NOMO-1 (cell line): ENCODE measurements around the gene MYO1F.

Experiments
- DNase-seq, 2 experiments: peaks; one replicate each; lab custom pipeline; 2025; ENCODE audit not compliant: unreplicated experiment in 2 of 2; lab: John Stamatoyannopoulos, UW

Gene MYO1F

DNA sequence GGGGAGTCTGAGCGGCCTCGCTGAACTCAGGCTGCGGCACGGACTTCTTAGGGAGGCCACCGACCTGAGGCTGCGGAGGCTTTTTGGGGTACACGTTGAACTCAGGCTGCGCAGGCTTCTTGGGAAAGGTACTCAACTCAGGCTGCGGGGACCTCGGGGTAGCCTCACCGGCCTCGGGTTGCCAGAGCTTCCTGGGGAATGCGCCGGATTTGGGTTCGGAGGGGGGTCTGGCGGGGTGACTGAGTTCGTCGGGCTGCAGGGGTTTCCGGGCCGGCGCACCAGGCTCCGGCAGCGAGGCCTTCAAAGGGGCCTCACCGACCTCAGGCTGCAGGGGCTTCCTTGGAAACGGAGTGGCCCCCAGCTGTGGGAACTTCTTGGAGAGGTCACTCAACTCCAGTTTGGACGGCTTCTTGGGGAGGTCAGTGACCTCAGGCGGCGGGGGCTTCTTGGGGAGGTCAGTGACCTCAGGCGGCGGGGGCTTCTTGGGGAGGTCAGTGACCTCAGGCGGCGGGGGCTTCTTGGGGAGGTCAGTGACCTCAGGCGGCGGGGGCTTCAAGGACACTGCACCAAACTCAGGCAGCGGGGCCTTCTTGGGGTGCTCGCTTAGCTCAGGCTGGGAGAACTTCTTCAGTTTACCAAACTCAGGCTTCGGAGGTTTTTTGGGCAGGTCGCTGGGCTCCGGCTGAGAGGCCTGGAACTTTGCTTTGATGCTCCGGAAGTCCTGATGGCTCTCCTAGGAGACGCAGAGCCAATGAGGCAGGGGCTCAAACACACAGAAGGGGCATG lies 78.0 kb downstream of the MYO1F start:
- DNase-seq = no peak

GRCh38 chr19:8498295-8498694 lies 78.9 kb downstream of the MYO1F start:
- DNase-seq = no peak

DNA sequence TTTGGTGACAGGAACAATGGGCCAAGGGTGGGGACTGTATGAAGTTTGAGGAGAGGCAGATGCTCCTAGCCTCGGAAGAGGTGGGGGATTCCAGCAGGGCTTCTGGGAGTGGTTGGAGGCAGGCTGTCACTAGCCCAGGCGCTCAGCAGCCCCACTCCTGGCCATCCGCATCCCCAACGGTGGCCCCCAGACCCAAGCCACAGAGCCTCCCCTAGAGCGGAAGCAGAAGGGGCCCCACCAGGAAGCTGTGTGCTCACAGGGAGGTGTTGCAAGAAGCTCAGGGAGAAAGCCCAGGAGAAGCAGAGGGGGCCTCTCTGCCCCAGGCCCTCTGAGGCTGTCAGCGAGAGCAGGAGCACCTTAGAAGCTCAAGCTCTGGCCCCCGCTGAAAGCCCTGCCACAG lies 83.1 kb downstream of the MYO1F start:
- peak; percentile 91 to 93 for DNase-seq

- no peak for DNase-seq
These were observed 85.7 kb downstream of the MYO1F start for GRCh38 chr19:8491574-8491973.

GRCh38 chr19:8490873-8491272 lies 86.4 kb downstream of the MYO1F start:
- DNase-seq = no peak

- no peak for DNase-seq
These were observed 86.9 kb downstream of the MYO1F start for GRCh38 chr19:8490395-8490760.

DNA sequence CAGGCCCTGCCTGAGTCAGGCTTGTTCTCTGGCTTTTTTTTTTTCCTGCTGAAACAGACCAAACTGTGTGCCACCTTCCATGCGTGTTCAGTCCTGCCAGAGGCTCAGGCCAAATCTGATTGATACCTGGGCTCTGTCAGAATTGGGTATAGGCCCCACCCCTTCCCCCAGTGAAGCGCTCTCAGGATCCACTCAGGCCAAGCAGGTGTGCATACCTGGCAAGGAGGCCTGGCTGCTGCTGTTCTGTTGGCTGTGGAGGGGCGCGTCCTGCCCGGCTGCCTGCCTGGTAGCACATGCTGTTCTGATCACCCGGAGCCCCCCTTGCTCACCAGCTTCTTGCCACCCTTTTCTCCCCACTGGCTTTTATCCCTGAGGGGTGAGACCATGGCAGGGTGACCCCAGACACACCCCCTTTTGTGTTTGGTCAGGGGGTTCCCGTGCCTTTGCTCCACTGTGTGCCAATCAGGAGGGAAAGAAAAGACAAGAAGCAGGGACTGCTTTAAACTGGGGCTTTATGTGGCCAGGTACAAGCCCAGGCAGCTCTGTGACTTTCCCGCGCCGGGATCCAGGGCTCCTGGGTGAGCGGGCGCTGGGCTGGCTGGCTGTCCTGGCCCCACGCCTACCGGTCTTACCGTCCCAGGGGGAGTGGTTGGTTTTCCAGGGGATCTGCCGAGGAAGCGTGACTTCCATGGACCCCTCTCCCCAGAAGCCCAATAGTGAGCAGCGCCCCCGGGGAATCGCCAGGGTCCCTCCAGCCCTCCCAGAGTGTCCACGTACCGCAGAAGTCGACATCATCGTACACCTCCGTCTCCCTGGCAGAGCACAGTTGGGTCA lies 87.5 kb downstream of the MYO1F start:
- no peak for DNase-seq

GRCh38 chr19:8488365-8488764 lies 88.9 kb downstream of the MYO1F start:
- no peak for DNase-seq

DNA sequence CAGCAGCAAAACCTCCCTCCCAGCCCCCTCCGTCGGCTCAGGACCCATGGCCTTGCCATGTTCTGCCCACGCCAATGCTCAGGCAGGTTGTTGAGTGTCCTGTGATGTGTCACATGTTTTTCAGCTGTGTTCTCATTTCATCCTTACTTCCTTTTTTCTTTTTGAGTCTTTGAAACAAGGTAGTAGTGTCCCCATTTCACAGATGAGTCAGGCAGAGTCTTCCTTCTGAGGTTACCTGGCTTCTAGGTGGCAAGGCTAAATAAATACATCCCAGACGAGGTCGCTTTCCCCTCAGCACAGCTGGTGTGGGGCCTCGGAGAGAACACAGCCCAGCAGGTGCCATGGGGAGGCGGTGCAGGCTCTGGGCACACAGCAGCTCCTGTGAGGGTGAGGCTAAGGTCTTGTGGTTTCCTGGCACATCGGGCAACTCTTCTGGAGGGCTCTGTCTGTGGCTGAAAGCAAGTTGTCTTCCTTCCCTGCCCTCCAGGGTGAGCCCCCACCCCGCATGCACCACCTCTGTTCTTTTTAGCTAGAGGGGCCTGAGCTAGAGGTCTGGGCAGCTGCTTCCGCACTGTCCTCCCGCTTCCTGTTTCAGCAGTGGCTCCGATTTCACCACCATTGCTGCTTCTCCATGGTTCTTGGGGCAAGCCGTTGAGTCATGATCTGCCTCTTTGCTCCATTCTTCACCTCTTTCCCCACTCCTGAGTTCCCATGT lies 89.9 kb downstream of the MYO1F start:
- peak; percentile 96 to 98 for DNase-seq

- DNase-seq = no peak
These were observed 90.5 kb downstream of the MYO1F start for GRCh38 chr19:8486661-8487136.

DNA sequence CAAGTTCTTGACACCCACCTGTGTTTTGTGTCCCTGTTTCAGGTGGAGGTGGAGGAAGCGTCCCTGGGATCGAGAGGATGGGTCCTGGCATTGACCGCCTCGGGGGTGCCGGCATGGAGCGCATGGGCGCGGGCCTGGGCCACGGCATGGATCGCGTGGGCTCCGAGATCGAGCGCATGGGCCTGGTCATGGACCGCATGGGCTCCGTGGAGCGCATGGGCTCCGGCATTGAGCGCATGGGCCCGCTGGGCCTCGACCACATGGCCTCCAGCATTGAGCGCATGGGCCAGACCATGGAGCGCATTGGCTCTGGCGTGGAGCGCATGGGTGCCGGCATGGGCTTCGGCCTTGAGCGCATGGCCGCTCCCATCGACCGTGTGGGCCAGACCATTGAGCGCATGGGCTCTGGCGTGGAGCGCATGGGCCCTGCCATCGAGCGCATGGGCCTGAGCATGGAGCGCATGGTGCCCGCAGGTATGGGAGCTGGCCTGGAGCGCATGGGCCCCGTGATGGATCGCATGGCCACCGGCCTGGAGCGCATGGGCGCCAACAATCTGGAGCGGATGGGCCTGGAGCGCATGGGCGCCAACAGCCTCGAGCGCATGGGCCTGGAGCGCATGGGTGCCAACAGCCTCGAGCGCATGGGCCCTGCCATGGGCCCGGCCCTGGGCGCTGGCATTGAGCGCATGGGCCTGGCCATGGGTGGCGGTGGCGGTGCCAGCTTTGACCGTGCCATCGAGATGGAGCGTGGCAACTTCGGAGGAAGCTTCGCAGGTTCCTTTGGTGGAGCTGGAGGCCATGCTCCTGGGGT lies 91.5 kb downstream of the MYO1F start:
- DNase-seq = no peak

DNA sequence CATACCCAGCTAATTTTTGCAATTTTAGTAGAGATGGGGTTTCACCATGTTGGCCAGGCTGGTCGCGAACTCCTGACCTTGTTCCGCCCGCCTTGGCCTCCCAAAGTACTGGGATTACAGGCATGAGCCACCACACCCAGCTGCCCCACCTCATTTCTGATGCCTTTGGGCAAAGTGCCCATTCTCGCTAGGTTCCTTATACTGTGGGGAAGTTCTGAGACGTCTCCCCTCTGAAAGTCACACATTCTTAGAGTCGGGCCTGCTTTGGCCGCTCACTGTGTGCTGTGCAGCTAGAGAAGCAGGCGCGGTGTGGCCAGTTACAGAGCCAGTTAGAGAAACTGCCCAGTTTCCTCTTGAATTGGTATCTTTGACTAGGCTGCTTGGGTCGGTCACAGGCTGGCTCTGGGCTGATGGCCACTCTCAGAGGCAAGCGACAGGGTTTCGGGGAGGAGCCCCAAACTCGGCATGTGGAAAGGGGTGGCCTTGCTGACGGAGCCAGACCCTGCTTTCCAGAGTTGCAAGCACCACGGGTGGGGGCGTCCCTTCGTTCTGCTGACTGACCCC lies 92.8 kb downstream of the MYO1F start:
- DNase-seq = no peak

DNA sequence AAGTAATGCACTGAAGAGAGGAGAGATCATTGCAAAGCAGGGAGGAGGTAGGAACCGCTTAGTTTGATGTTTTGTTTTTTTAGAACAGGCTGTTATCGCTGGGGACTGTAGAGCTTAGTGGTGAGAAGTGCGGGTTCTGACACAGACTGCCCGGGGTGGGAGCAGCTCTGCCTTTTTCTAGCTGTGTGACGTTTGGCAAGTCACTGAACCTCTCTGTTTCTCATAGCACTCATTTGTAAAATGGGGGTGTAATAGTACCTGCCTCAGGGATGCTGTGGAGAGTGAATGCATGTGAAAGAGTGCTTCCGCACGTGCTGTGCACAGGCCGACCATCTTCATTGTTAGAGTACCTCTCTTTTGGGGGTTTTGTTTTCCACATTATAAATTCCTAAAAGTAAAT lies 94.1 kb downstream of the MYO1F start:
- no peak for DNase-seq

GRCh38 chr19:8482696-8483095 lies 94.5 kb downstream of the MYO1F start:
- DNase-seq = no peak

DNA sequence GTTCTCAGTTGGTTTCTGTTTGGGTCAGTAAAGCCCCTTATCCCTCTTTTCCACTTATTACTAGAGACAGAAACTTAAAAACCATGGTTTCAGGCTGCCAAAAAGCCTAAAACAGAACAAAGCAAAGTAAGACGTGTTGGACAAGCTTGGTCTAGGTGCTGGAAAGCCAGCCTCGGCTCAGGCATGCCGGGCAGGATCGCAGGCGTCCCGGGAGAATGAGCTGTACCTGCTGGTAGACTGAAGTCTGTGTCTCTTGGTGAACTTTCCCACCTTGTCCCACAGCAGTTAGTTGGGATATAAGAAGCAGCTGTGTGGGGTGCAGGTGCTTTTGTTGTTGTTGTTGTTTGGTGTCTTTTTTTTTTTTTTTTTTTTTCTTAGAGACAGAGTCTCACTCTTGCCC lies 95.6 kb downstream of the MYO1F start:
- DNase-seq = no peak

DNA sequence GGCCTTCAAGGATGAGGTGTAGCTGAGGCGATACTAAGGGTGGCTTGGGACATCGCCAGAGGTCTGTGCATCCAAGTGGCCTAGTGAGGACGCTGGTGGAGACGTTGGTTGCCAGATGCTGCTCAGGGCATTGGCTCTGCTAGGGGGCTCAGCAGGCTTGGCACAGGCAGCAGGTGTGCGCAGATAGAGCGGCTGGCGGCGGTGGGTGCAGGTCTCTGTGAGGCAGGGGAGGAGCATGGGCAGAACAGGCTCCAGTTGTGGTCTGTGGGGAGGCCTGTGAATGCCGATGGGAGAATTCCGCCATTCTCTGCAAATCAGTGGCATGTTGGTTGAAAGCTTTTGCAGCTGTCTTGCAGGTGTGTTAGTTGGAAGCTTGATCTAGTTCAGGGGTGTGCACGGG lies 96.0 kb downstream of the MYO1F start:
- DNase-seq = no peak

- DNase-seq = no peak
These were observed 98.6 kb downstream of the MYO1F start for GRCh38 chr19:8478598-8478997.

GRCh38 chr19:8477889-8478288 lies 99.4 kb downstream of the MYO1F start:
- no peak for DNase-seq

GRCh38 chr19:8476524-8476923 lies 100.7 kb downstream of the MYO1F start:
- no peak for DNase-seq

GRCh38 chr19:8475005-8475404 lies 102.2 kb downstream of the MYO1F start:
- DNase-seq = no peak
